Esophagus muscularis mucosa (tissue), 3 donors: ENCODE measurements around the gene CHL1.

Experiments used
- CTCF ChIP-seq, 3 experiments: fragments of 200-600 bp in 2 of 3; fragments of 450-650 bp in 1 of 3; sonication (generic) in 2 of 3; IDR thresholded peaks; one replicate each; pipeline ENCODE4 v1.5.1; 2017 to 2019; ENCODE audit warnings: antibody characterized with exemption in 3 of 3, mild to moderate bottlenecking in 2 of 3, moderate library complexity in 1 of 3
- POLR2A ChIP-seq: fragments of 450-650 bp; IDR thresholded peaks from one replicate; pipeline ENCODE4 v1.6.1; 2017; ENCODE audit warnings: antibody characterized with exemption, moderate library complexity, mild to moderate bottlenecking, low read depth
- POLR2AphosphoS5 ChIP-seq, 2 donors: sonication (generic); formaldehyde crosslinking; IDR thresholded peaks; one replicate each; pipeline ENCODE4 v1.6.1; 2017; ENCODE audit warnings: antibody characterized with exemption in 2 of 2

- TF ChIP-seq CTCF (IDR thresholded peaks at IDR 0.05) (no peak), POLR2A (no peak), POLR2AphosphoS5 (IDR thresholded peaks at IDR 0.05) (no peak)
Measured at GRCh38 chr3:197828-198491, 1.4 kb downstream of the CHL1 start.
